MCF 10A (cell line): ENCODE measurements around the gene MCM9. TPM values are rescaled to one million over a fixed set of nuclear protein-coding genes. Genes with fewer than 3 reads are reported as not detected.
"Not testable (repeated sequence)": the region's sequence is repeated elsewhere in the genome, so short reads cannot be mapped to it uniquely, and the experiment has no call there.

Experiments used
- BruUV-seq: library from RNA; stranded (reverse); fragments of 400-500 nt; replicated peaks from 2 replicates; lab custom pipeline; 2021; lab: Mats Ljungman, UMichigan
- CTCF ChIA-PET: fragments of 300-600 bp; sonication (Branson Sonifier 250); formaldehyde crosslinking; extraction: SDS; loops from one replicate; lab custom pipeline; 2021; ENCODE audit warnings: antibody characterized with exemption, inconsistent platforms; lab: Yijun Ruan, JAX
- POLR2A ChIA-PET: fragments of 300-600, 350-650 bp; sonication (Branson Sonifier 250); formaldehyde crosslinking; extraction: SDS; loops from one replicate; lab custom pipeline; 2020; ENCODE audit warnings: antibody characterized with exemption, inconsistent platforms; lab: Yijun Ruan, JAX
- DNase-seq: peaks from one replicate; pipeline ENCODE4 v3.0.0-alpha.2; 2018; ENCODE audit not compliant: unreplicated experiment
- H3K27ac Mint-ChIP-seq: one replicate; pipeline ENCODE4 v1.8.0; 2022; ENCODE audit warnings: mild to moderate bottlenecking, low read depth, mixed read lengths; ENCODE audit not compliant: unreplicated experiment
- H3K27me3 Mint-ChIP-seq: one replicate; pipeline ENCODE4 v1.8.0; 2022; ENCODE audit warnings: mixed read lengths; ENCODE audit not compliant: insufficient read depth, unreplicated experiment
- H3K36me3 Mint-ChIP-seq: one replicate; pipeline ENCODE4 v1.8.0; 2022; ENCODE audit warnings: mild to moderate bottlenecking, moderate library complexity, mixed read lengths; ENCODE audit not compliant: insufficient read depth, unreplicated experiment
- H3K4me1 Mint-ChIP-seq: one replicate; pipeline ENCODE4 v1.8.0; 2022; ENCODE audit warnings: mixed read lengths; ENCODE audit not compliant: insufficient read depth, unreplicated experiment
- H3K4me3 Mint-ChIP-seq: one replicate; pipeline ENCODE4 v1.8.0; 2022; ENCODE audit warnings: mild to moderate bottlenecking, moderate library complexity, mixed read lengths; ENCODE audit not compliant: unreplicated experiment
- H3K9me3 Mint-ChIP-seq: one replicate; pipeline ENCODE4 v1.8.0; 2022; ENCODE audit warnings: mixed read lengths; ENCODE audit not compliant: unreplicated experiment
- CTCF ChIP-seq: fragments of 200-600 bp; IDR thresholded peaks from one replicate; pipeline ENCODE4 v1.8.0; 2022; ENCODE audit warnings: antibody characterized with exemption, mild to moderate bottlenecking; ENCODE audit not compliant: unreplicated experiment
- intact Hi-C: fragments of 100-400 bp; cut with micrococcal nuclease; formaldehyde crosslinking; loops from 2 replicates; pipeline ENCODE4 v1.14.1; 2022
- total RNA-seq: library from RNA; stranded (reverse); gene quantifications from 2 replicates; pipeline ENCODE4 v1.2.3, GENCODE V29; 2022

Gene MCM9
- total RNA-seq, 1 experiment from 2014 or later, result 13.0 TPM

DNA sequence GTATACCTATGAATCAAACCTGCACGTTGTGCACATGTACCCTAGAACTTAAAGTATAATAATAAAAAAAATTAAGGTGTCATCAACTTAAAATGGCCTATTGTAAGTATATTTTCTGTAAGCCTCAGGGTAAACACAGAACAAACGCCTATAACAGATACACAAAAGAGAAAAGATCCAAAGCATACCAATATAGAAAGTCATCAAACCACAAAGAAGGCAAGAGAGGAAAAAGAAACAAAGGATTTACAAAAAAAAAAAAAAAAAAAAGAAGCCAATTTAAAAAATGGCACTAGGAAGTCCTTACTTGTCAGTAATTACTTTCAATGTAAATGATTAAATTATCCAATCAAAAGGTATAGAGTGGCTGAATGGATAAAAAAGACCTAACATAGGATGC lies 65.6 kb downstream of the MCM9 start:
- Mint-ChIP-seq H3K36me3 (no peaks in the 10 kb centered on the region), H3K4me3 (peak overlapping the region; percentile 31), H3K4me1 (peaks cover 17% of the 10 kb centered on the region), H3K27ac (no peak overlapping the region), H3K9me3 (peaks cover 26% of the 10 kb centered on the region), H3K27me3 (no peaks in the 10 kb centered on the region)
- CTCF ChIA-PET, result no interaction called here
- intact Hi-C loops, result no loop called here
- POLR2A ChIA-PET, result interaction anchor here (0.6 kb wide), 1 partner anchor 66 kb away, joined by 4 read pairs; no protein-coding TSS in a partner anchor
- no peak for TF ChIP-seq CTCF
- no TSS peak for BruUV-seq
- peak; percentile 23 for DNase-seq

- POLR2A ChIA-PET, H3K27ac Mint-ChIP-seq, CTCF ChIA-PET, intact Hi-C loops, BruUV-seq, H3K27me3 Mint-ChIP-seq, H3K36me3 Mint-ChIP-seq, DNase-seq: not testable (repeated sequence)
- H3K4me1 Mint-ChIP-seq, result peaks cover 17% of the 10 kb centered on the region
- H3K4me3 Mint-ChIP-seq, result peak overlapping the region; percentile 31
- peaks cover 26% of the 10 kb centered on the region for H3K9me3 Mint-ChIP-seq
These were observed 66.1 kb downstream of the MCM9 start for GRCh38 chr6:118868901-118869300.

GRCh38 chr6:118867181-118867580 lies 67.8 kb downstream of the MCM9 start:
- H3K4me1 Mint-ChIP-seq, result peaks cover 17% of the 10 kb centered on the region
- ChIA-PET CTCF (no interaction called here), POLR2A (no interaction called here)
- peaks cover 26% of the 10 kb centered on the region for H3K9me3 Mint-ChIP-seq
- H3K27me3 Mint-ChIP-seq, result no peaks in the 10 kb centered on the region
- DNase-seq, result no peak
- BruUV-seq, result no TSS peak
- H3K36me3 Mint-ChIP-seq, result no peaks in the 10 kb centered on the region
- no peak for TF ChIP-seq CTCF
- intact Hi-C loops, result no loop called here
- no peak overlapping the region for H3K4me3 Mint-ChIP-seq
- H3K27ac Mint-ChIP-seq, result no peak overlapping the region

GRCh38 chr6:118865100-118865391 lies 69.9 kb downstream of the MCM9 start:
- CTCF ChIA-PET, result interaction anchor here (0.8 to 1.9 kb wide), 5 partner anchors 9 to 245 kb away, joined by 3 to 8 read pairs (median 4); no protein-coding TSS in a partner anchor
- no peak for TF ChIP-seq CTCF
- no peak for DNase-seq
- peaks cover 16% of the 10 kb centered on the region for H3K4me1 Mint-ChIP-seq
- no peaks in the 10 kb centered on the region for H3K27me3 Mint-ChIP-seq
- no TSS peak for BruUV-seq
- H3K27ac Mint-ChIP-seq, result no peak overlapping the region
- peaks cover 19% of the 10 kb centered on the region for H3K9me3 Mint-ChIP-seq
- POLR2A ChIA-PET, result interaction anchor here (1.0 kb wide), 1 partner anchor 10 kb away, joined by 3 read pairs; no protein-coding TSS in a partner anchor
- H3K36me3 Mint-ChIP-seq, result peaks cover 5% of the 10 kb centered on the region
- H3K4me3 Mint-ChIP-seq, result no peak overlapping the region
- intact Hi-C loops, result no loop called here
